MM.1S (cell line): ENCODE data around the gene CBX5.

Experiments
- EZH2 ChIP-seq: fragments of 300-600 bp; sonication (generic); optimal IDR thresholded peaks from 2 replicates; pipeline ENCODE3; 2017; ENCODE audit warnings: low read depth, mild to moderate bottlenecking, antibody characterized with exemption, low read length, mixed read lengths
- EZH2phosphoT487 ChIP-seq: fragments of 300-600 bp; sonication (generic); IDR thresholded peaks from 2 replicates; pipeline ENCODE4 v1.6.1; 2018; ENCODE audit warnings: antibody characterized with exemption, low read length
- TF ChIP-seq, protein P1 (sequence below): fragments of 300-600 bp; sonication (generic); IDR thresholded peaks from 2 replicates; pipeline ENCODE4 v1.5.1; 2016; ENCODE audit warnings: antibody characterized with exemption, low read length, mixed read lengths

DNA sequence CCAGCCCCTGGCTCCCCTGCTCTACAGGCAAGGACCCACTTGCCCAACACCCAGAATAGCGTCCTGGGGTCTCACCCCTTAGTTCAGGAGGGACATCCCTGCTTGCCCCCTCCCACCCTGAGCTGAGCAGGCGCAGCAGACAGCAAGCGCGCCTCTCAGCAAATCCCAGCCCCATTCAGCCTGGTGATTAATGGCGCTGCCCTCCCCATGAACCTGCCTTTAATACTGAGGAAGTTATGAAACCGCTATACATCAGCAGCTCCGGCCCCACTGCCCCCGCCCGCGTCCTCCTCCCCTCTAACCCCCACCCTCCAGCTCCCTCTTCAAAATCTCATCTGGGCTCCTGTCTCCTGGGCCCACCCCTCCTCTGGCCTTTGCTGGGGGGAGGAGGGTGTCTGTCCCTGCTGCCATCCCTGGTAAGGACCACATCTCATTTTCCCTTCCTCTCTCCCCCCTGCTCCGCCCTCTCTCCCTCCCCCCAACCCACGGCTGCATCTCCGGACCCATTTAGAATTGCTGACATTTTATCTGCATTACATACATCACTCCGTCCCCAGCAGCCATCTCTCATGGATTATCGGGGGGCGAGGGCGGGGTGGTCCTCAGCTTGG is 84.1 kb downstream of the CBX5 start:
- no peak for TF ChIP-seq EZH2
- TF ChIP-seq, protein P1, sequence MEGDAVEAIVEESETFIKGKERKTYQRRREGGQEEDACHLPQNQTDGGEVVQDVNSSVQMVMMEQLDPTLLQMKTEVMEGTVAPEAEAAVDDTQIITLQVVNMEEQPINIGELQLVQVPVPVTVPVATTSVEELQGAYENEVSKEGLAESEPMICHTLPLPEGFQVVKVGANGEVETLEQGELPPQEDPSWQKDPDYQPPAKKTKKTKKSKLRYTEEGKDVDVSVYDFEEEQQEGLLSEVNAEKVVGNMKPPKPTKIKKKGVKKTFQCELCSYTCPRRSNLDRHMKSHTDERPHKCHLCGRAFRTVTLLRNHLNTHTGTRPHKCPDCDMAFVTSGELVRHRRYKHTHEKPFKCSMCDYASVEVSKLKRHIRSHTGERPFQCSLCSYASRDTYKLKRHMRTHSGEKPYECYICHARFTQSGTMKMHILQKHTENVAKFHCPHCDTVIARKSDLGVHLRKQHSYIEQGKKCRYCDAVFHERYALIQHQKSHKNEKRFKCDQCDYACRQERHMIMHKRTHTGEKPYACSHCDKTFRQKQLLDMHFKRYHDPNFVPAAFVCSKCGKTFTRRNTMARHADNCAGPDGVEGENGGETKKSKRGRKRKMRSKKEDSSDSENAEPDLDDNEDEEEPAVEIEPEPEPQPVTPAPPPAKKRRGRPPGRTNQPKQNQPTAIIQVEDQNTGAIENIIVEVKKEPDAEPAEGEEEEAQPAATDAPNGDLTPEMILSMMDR, result no peak
- no peak for TF ChIP-seq EZH2phosphoT487
